ENCODE results near the gene PRKAR1B.

The PRKAR1B gene

DNA sequence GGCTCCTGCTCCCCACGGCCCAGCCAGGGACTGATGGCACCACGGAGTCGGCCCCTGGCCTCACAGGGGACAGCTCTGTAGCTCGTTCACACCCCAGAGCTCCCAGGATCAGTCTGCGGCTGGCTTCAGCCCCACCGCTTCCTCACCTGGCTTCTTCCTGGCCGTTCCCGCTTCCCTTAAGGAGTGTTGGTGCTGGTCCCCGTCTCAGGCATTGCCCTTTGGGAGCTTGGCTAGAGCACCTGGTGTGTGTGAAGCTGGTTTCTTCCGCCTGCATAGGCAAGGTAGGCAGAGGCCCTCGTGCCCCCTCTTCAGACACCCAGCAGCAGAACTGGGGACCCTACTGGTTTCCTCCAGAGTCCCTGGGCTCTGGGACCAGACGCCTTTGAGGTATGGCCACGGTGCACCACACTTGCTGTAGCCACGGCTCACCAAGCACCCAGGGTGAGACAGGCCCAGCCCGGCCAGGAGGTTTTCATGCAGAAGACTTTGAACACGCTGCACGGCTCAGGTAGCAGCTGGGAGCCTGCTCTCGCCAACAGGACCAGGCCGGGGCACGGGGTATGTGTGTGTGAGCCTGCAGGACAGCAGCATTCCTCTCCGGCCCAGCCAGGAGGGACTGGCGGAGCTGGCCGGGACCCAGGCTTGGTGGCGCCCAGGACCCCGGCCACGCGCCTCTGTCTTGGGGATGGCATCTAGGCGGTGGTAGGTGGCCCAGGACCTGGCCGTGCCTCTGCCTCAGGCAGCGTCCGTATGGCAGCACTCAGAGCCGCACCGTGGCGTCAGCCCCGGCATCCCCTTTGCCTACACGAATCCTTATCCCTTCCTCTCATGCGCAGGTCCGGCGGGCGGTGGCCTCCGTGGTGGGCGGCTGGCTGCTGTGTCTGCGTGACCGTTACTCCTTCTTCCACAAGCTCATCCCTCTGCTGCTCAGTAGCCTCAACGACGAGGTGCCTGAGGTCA is 13.2 kb upstream of the PRKAR1B start:
- DNase-seq: no peak

DNA sequence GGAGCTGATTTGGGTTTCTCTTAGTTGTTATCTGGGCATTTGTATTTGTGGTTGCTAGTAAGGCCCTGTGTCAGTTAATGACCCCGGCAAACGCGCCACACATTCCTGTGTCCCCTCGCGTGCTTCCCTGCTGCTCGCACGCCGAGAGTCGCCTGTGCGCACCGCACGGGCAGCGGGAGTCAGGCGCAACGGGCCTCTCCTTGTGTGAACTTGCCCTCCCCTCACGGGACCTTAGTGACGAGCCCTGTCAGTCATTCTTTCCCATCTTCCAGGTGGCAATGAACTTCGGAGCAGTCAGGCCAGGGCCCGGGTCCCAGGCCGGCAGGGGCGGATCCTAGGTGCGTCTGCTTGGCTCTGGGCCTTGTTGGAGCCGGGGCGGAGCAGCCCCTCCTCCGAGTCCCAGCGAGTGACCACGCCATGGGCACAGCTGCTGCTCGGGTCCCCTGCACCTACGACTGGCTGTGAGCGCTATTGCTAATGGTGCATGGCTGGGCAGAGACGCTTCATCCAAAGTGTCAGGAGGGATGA is 12.4 kb upstream of the PRKAR1B start:
- DNase-seq: no peak

DNA sequence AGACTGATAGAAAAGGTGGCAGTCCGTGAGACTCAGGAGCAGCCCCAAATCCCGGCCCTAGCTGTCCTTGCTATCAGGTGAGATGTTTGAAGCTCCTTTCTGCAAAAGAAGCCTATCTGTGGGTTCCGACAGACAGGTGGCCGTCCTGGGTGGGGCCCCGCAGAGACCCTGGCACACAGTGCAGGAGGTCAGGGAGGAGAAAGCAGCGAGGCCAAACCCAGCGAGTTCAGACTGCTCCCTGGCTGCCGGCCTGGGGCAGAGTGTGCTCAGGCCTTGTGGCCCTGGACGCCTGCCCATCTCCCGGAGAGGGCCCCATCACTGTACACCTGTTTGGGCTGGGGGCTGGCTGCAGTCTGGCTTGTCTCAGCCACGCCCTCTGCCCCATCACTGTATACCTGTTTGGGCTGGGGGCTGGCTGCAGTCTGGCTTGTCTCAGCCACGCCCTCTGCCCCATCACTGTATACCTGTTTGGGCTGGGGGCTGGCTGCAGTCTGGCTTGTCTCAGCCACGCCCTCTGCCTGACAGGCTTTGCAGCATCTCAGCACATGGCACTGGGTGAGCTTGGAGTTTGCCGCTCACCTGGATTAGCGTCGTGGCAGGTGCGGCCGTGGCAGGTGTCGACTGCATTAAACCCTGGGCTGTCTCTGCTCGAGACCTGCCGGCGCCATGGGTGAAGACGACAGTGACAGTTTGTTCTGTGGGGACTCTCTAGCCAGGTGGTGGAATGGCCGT is 11.8 kb upstream of the PRKAR1B start:
- no peak for DNase-seq

DNA sequence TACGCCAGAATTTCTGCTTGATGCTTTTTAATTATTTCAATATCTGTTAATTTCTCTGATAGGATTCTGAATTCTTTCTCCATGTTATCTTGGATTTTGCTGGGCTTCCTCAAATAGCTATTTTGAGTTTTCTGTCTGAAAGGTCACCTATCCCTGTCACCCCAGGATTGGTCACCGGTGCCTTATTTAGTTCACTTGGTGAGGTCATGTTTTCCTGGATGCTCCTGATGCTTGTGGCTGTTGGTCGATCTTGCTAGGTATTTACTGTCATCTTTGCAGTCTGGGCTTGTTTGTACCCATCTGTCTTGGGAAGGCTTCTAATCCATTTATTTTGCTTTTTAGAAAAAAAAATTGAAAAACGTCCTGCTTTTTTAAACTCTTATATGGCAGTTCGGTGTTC is 11.2 kb upstream of the PRKAR1B start:
- DNase-seq: no peak

DNA sequence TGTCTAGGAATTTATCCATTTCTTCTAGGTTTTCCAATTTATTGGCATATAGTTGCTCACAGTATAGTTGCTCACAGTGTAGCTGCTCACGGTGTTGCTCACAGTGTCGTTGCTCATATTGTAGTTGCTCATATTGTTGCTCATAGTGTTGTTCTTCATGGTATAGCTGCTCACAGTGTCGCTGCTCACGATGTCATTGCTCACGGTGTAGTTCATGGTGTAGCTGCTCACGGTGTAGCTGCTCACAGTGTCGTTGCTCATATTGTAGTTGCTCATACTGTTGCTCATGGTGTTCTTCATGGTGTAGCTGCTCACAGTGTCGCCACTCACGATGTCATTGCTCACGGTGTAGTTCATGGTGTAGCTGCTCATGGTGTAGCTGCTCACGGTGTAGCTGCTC is 7.7 kb upstream of the PRKAR1B start:
- no peak for DNase-seq

DNA sequence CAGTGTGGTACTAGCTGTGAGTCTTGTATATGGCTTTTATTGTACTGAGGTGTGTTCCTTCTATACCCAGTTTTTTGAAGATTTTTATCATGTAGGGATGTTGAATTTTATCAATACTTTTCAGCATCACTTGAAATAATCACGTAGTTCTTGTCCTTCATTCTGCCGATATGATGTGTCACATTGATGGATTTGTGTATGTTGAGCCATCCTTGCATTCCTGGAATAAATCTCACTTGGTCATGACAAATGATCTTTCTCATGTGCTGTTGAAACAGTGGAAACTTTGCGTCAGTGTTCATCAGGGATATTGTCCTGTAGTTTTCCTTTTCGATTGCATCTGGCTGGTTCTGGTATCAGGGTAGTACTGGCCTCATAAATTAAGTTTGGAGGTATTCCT is 7.1 kb upstream of the PRKAR1B start:
- no peak for DNase-seq

DNA sequence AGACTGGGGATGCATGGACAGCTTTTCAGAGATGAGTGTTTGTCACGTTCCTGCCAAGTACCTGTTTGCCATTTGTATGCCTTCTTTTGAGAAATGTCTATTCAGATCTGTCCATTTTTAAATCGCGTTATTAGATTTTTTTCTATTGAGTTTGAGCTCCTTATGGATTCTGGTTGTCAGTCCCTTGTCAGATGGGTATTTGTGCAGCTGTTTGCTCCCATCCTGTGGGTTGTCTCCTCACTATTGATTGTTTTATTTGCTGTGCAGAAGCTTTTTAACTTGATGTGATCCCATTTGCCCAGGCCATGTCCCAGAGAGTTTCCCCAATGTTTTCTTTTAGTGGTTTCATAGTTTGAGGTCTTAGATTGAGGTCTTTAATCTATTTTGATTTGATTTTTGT is 5.5 kb upstream of the PRKAR1B start:
- DNase-seq: no peak

DNA sequence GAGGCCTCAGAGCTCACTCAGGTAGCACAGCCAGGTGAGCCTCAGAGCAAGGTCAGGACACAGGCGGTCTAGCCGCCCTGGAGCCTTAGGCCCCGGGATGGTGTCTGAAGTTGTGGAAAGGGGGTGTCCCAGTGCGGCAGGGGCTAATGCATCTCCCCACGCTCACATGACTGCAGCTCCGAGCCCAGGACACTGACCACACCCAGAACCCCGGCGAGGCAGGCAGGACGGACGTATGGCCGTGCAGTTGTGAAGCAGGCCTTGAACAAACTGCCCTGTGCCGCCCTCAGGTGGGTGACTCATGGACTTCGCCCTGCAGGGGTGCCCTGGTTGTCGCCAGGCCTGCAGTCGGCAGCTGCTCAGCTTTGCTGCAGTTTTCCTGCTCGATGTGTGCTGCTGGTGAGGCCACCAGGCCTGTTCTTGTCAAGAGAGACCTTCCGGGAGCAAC is 5.0 kb upstream of the PRKAR1B start:
- peak; percentile 15 for DNase-seq

DNA sequence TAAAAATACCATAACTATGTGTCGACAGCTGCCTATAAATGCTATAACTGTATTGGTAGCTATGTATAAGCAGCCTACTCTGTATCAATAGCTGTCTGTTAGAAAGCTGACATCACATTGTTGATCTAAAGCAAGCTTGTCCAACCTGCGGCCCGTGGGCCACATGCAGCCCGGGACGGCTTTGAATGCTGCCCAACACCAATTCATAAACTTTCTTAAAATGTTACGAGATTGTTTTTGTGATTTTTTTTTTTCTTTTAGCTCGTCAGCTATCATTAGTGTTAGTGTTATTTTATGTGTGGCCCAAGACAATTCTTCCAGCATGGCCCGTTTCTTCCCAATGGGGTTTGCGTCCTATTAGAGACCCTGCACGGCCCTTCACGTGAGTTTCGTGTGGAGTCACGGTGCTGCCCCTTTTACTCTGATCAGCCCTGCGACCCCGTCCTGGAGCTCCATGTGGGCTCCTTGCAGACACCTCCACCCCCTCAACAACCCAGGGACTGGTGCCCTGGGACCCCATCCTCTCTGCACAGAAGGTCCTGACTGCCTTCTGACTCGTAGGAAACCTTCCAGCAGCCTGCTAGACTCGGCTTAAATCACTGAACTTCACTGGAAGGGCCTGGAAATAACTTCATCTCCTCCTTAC is 4.5 kb upstream of the PRKAR1B start:
- DNase-seq: no peak

DNA sequence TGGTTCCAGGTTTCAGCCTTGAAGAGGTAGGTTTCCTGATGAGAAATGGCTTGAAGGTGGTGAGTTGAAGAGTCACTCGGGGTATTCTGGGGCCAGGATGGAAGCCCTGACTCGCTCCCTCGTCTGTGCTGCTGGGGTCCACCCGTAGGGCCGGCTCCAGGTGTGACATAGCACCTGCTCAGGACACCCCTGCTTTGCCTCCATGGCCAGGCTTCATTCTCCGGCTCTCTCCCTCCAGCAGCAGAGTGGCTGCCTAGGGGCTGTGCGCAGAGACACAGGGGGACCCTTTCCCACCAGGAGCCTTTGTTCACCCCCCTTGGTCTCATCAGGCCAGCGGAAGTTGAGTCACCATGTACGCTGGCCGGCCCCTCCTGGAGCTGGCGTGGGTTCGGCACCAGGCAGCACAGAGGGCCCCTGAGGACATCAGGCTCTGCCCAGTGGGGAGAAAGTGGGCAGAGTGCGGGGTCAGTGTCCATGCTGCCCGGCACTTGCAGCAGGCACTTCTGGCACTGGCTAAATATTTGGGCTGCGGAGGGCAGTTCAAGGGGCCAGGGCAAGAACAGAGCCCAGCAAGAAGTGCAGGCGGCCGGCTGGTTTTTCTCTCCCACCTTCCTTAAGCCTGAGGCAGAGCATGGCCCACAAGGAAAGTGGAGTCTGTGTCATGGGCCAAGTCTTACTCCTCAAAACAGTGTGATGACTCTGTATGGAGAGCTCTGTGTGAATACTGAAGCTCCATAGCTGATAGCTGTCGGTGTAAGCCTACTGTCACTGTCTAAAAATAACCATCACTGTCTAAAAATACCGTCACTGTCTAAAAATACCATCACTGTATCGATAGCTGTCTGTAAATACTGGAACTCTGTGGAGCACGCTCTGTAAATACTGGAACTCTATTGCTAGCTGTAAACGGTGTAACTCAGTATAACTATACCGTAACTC is 3.7 kb upstream of the PRKAR1B start:
- DNase-seq: no peak

DNA sequence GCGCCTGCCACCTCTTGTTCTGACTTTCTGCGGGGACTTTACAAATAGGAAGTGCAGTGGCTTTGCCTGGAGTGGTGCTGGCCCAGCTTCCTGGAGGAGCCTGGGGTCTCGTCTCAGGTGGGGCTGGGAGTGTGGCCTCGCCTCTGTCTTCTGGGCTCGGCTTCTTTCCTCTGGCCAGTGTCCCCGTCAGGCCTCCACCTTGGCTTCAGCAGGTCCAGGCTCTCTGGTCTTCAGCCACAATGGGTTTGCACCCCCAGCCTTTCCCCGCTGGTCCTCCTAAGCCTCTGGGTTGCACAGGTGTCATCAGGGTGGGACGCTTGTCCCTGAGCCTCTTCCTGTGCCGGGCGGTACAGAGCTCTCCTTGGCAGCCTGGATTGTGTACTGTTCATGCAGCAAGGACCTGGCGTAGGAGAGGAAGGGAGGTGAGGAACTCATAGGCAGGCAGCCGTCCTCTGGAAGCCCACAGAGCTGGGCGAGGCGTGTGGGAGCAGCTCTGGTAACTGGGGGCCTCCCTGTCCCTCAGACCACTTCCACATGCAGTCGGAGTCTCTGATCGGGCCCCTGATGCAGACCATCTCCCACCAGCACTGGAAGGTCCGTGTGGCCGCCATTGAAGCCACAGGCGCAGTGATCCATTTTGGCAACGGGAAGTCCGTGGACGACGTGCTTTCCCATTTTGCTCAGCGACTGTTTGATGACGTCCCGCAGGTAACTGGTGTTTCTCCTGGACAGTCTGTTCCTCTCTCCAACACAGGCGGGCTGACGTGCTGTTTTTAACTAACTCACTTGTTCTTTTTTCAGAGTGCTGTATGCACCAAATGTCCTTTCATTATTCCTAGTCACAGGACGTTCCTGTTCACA is 2.3 kb upstream of the PRKAR1B start:
- DNase-seq: no peak

DNA sequence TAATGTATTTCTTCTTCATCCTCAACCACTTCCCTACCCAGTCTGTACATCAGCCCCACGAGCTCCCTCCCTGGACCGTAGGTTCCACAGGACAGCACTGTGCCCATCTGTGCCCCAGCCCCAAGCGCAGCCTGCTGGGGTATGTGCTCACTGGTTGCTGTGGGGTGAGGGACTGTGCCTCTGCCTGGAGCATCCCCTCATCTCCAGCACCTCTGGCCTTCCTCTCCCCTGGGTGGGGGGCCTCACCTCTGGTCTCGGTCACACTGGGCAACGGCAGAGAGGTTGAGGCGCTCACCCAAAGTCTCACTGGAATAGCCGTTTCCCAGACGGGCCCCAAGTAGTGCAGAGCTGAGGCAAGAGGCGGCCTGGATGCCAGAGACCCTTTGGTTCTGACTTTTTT is 1.5 kb upstream of the PRKAR1B start:
- DNase-seq: no peak

DNA sequence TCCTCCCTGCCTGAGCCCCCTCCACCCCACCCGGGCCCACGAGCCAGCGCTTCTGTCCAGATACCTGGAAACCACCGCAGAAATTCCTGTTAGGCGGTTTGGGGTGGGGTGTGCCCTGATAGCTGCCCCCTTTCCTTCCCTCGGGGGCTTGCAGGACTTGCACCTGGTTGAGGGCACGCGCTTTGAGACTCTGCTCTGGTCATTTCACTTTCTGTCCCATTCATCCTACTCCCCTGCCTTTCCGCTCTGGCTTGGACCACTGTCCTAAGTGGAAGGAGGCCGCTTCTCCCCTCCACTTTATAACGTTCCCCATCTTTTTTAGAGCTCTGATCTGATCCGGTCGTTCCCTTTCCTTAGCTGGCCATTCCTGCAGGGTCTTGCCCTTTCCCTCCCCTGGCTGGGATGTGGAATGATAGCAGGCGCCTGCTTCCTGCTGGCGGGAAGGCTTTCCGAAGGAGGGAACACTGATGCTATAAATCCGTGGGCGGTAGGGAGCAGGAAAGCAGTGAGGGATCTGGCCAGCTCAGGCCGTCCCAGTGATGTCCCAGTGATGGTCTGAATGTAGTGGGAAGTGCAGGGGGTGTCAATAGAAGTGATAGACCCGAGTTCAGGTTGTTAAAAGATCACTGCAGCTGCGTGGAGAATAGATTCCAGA is 852 bp upstream of the PRKAR1B start:
- DNase-seq: no peak

DNA sequence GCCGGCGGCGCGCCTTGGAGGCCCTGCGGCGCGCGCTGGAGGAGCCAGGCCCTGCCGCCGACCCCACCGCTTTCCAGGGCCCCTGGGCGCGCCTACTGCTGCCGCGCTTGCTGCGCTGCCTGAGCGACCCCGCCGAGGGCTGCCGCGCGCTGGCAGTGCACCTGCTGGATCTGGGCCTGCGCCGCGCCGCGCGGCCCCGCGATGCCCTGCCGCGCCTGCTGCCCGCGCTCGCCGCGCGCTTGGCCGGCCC is 302 bp downstream of the PRKAR1B start:
- DNase-seq: no peak

DNA sequence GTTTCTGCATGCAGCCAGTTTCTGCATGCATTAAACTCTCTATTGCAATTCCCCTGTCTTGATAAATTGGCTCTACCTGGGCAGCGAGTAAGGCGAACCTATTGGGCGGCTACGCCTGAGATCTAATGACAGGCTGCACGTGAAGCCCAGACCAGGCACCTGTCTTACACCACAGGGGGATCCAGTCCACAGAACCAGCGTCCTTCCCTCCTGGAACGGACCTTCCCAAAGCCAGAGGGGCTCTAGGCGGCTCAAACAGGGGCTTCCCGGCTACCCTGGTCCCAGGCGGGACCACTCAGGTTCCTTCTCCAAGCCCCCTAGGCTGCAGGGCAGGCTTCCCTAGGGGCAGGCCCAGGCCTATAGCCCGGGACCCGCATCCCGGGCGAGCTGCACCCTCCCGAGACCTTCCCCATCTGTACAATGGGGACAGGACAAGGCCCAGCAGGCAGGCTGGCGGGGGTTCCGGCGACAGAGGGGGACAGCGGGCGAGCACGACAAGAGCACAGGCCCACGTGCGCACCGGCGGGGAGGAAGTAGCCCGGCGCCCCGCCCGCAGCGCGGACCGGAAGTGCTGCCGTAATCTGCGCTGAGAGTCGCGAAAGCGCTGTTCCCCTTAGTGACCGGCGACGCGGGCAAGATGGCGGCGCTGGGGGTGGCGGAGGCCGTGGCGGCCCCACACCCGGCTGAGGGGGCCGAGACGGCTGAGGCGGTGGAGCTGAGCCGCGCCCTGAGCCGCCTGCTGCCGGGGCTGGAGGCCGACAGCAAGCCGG is 812 bp downstream of the PRKAR1B start, which contains the start of gene DNAAF5:
Gene DNAAF5 (plus strand): TSS at position 616 of the 770 bp plus-strand sequence. CDS start 22 bp downstream, at position 638.
- peak; percentile 88 for DNase-seq

DNA sequence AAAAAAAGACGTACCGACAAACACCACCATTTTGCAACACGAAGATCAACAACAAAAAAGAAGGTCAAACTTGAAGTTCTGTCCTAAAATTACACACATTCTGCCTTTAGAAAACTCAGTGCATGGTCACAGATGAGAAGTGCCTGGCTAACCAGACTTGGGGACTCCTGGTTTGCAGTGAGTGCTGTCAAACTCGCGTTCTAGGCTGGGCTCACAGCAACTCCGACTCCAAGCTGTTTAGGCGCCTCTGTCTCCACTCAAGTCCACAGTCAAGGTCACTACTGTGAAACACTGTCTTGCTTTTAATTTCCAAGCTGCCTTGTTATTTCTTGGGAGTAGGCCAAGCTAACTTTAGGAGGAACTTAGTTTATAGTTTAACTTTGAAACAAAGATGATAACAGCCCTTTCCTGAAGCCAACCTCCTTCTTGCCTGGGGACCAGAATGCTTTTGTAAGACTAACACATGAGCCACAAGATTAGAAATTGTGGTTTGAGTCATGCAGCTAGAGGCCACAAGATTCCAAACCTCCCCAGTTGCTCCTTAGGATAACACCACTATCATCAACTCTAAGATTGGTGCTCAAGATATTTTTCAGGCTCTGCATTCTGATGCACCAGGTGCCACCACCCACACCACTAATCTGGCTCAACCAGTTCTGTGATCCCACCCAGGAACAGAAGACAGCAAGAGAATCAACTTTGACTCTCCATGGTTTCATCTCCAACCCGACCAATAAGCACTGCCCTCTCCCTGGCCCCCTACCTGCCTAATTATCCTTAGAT is 1.7 kb downstream of the PRKAR1B start:
- no peak for DNase-seq

DNA sequence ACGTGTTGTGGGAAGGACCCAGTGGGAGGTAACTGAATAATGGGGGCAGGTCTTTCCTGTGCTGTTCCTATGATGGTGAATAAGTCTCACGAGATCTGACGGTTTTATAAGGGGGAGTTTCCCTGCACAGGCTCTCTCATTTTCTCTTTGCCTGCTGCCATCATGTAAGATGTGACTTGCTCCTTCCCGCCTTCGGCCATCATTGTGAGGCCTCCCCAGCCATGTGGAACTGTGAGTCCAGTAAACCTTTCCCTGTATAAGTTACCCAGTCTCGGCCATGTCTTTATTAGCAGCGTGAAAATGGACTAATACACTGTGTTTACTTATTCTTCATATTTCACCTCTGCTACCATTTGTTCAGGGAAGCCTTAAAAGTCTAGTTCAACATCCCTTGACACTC is 2.8 kb downstream of the PRKAR1B start:
- DNase-seq: no peak

DNA sequence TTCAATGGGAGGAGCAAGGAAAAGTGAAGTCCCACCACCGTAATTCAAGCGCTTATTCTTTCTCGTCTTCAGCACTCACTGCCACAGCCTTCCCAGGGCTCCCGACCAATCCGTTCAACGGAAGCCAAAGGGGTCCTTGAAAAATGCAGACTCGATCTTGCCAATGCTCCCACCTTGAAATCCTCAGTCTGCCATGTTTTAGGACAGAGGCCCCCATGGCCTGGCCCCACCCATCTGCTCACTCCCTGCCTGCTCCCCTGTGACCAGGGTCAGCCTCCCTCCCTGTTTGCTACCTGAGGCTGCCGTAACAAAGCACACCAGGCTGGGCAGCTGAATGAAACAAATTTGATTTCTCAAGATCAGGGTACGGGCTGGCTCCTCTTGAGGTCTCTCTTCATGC is 3.5 kb downstream of the PRKAR1B start:
- no peak for DNase-seq

DNA sequence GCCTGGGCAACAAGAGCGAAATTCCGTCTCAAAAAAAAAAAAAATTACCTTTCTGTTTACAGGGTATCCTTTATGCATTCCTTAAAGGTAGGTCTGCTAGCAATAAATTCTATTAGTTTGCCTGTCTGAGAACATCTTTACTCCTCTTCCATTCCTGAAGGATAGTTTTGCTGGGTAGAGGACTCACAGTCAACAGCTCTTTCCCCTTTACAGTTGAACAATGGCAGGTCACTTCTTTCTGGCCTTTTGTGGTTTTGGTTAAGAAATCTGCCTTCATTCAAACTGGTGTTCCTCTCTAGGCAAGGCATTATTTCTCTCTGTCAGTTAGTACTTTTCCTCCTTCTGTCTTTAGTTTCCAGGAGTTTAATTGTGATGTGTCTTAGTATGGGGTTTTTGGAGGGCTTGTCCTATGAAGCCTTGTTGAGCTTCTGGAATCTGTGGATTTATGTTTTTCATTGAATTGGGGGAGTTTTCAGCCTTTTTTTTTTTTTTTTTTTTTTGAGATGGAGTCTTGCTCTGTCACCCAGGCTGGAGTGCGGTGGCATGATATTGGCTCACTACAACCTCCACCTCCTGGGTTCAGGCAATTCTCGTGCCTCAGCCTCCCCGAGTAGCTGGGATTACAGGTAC is 5.3 kb downstream of the PRKAR1B start:
- DNase-seq: no peak

All from CD4-positive, alpha-beta T cell treated with Interleukin-6 for 4 hours (primary cell).